IMR-90 (cell line): Measurements from ENCODE around the gene KIFBP. TPM values are rescaled to one million over a fixed set of nuclear protein-coding genes. Genes with fewer than 3 reads are reported as not detected.
"Not testable (repeated sequence)": the region's sequence is repeated elsewhere in the genome, so short reads cannot be mapped to it uniquely, and the experiment has no call there.

Experiments
- ATAC-seq: fragments of 200-7000 bp; cut with Tn5 transposase; 2 replicates; pipeline ENCODE4 v1.9.1; 2020; ENCODE audit warnings: low read depth, mild to moderate bottlenecking, moderate library complexity
- BruUV-seq: library from RNA; stranded (reverse); fragments of 400-500 nt; replicated peaks from 2 replicates; lab custom pipeline; 2021; lab: Mats Ljungman, UMichigan
- CTCF ChIA-PET: fragments of 300-600 bp; formaldehyde crosslinking; extraction: SDS; loops from one replicate; lab custom pipeline; 2021; ENCODE audit warnings: antibody characterized with exemption; lab: Yijun Ruan, JAX
- POLR2A ChIA-PET: fragments of 300-600 bp; sonication (Branson Sonifier 250); formaldehyde crosslinking; loops from one replicate; lab custom pipeline; 2022; ENCODE audit warnings: antibody characterized with exemption; ENCODE audit not compliant: unreplicated experiment; lab: Charles Lee
- DNase-seq: peaks from one replicate; pipeline ENCODE4 v3.0.0; 2013
- H2AFZ ChIP-seq: replicated peaks from 2 replicates; pipeline ENCODE3; 2013; ENCODE audit warnings: low read length, mild to moderate bottlenecking; ENCODE audit not compliant: poor library complexity
- H2AK5ac ChIP-seq: 2 replicates; pipeline ENCODE4 v1.6.1; 2013; ENCODE audit warnings: low read depth, low read length, inconsistent platforms
- H2AK9ac ChIP-seq: replicated peaks from 2 replicates; pipeline ENCODE3; 2013; ENCODE audit warnings: mild to moderate bottlenecking, low read depth, low read length, moderate library complexity; ENCODE audit not compliant: poor library complexity
- H2BK120ac ChIP-seq: 2 replicates; pipeline ENCODE4 v1.6.1; 2013; ENCODE audit warnings: low read depth, low read length, inconsistent platforms
- H2BK15ac ChIP-seq: 3 replicates; pipeline ENCODE4 v1.6.1; 2013; ENCODE audit warnings: low read depth, low read length, inconsistent platforms
- H2BK20ac ChIP-seq: 2 replicates; pipeline ENCODE4 v1.6.1; 2013; ENCODE audit warnings: low read depth, mild to moderate bottlenecking, inconsistent platforms, low read length, moderate library complexity
- H2BK5ac ChIP-seq: 2 replicates; pipeline ENCODE4 v1.6.1; 2013; ENCODE audit warnings: mild to moderate bottlenecking, low read depth, low read length, inconsistent platforms; ENCODE audit not compliant: poor library complexity, severe bottlenecking
- H3K14ac ChIP-seq: replicated peaks from 2 replicates; pipeline ENCODE4 v1.6.1; 2013; ENCODE audit warnings: low read depth, low read length, inconsistent platforms
- H3K18ac ChIP-seq: 2 replicates; pipeline ENCODE4 v1.6.1; 2013; ENCODE audit warnings: low read depth, low read length, control low read depth
- H3K23ac ChIP-seq: 2 replicates; pipeline ENCODE4 v1.6.1; 2013; ENCODE audit warnings: low read depth, low read length, inconsistent platforms
- H3K27ac ChIP-seq: 2 replicates; pipeline ENCODE4 v1.5.1; 2013; ENCODE audit warnings: mild to moderate bottlenecking, control low read depth, low read length; ENCODE audit not compliant: insufficient read depth
- H3K27me3 ChIP-seq: 2 replicates; pipeline ENCODE4 v1.6.1; 2013; ENCODE audit warnings: low read length; ENCODE audit not compliant: control insufficient read depth, insufficient read depth
- H3K36me3 ChIP-seq: 2 replicates; pipeline ENCODE4 v1.6.1; 2013; ENCODE audit warnings: low read length, mixed read lengths; ENCODE audit not compliant: control insufficient read depth, insufficient read depth
- H3K4ac ChIP-seq: 2 replicates; pipeline ENCODE4 v1.6.1; 2013; ENCODE audit warnings: low read depth, low read length, inconsistent platforms
- H3K4me1 ChIP-seq: 2 replicates; pipeline ENCODE4 v1.6.1; 2013; ENCODE audit warnings: low read length, mixed read lengths; ENCODE audit not compliant: control insufficient read depth, insufficient read depth
- H3K4me2 ChIP-seq: 2 replicates; pipeline ENCODE4 v1.6.1; 2013; ENCODE audit warnings: low read depth, mild to moderate bottlenecking, control low read depth, low read length, moderate library complexity
- H3K4me3 ChIP-seq: 2 replicates; pipeline ENCODE4 v1.5.1; 2013; ENCODE audit warnings: low read depth, mild to moderate bottlenecking, control low read depth, low read length, moderate library complexity; ENCODE audit not compliant: insufficient read depth
- H3K56ac ChIP-seq: 2 replicates; pipeline ENCODE4 v1.6.1; 2013; ENCODE audit warnings: low read length, inconsistent platforms; ENCODE audit not compliant: insufficient read depth; ENCODE audit errors: extremely low read depth
- H3K79me1 ChIP-seq, 2 experiments: 2 replicates each; pipeline ENCODE4 v1.6.1; 2013; ENCODE audit warnings: low read length in 2 of 2, inconsistent platforms in 1 of 2, low read depth in 1 of 2
- H3K9ac ChIP-seq: 2 replicates; pipeline ENCODE4 v1.6.1; 2013; ENCODE audit warnings: low read depth, low read length, control low read depth
- H3K9me1 ChIP-seq: 2 replicates; pipeline ENCODE4 v1.6.1; 2013; ENCODE audit warnings: low read length, inconsistent platforms; ENCODE audit not compliant: insufficient read depth
- H3K9me3 ChIP-seq: 2 replicates; pipeline ENCODE4 v1.6.1; 2013; ENCODE audit warnings: low read length; ENCODE audit not compliant: control insufficient read depth, insufficient read depth
- H4K20me1 ChIP-seq: 2 replicates; pipeline ENCODE4 v1.6.1; 2013; ENCODE audit warnings: low read length, inconsistent platforms; ENCODE audit not compliant: insufficient read depth
- H4K5ac ChIP-seq: 2 replicates; pipeline ENCODE4 v1.6.1; 2013; ENCODE audit warnings: mild to moderate bottlenecking, low read depth, low read length, control low read depth
- H4K8ac ChIP-seq, 2 experiments: 2 replicates each; pipeline ENCODE4 v1.6.1; 2013; ENCODE audit warnings: low read depth in 2 of 2, low read length in 2 of 2, control low read depth in 1 of 2, inconsistent platforms in 1 of 2
- H4K91ac ChIP-seq: 2 replicates; pipeline ENCODE4 v1.6.1; 2013; ENCODE audit warnings: low read depth, low read length, inconsistent platforms; ENCODE audit not compliant: insufficient read depth
- WGBS, 2 experiments: methylation state at CpG; one replicate each; pipeline versions ENCODE4 v1.1.5 to v1.1.7; 2013; ENCODE audit warnings: missing lambda C conversion rate in 2 of 2; ENCODE audit not compliant: insufficient read length in 1 of 2; ENCODE audit errors: extremely low coverage in 2 of 2; 5-methylcytosine and 5-hydroxymethylcytosine counted together
- dilution Hi-C: fragments of 300-500 bp; cut with HindIII; formaldehyde crosslinking; loops from one replicate; pipeline ENCODE4 v1.14.3; 2018; ENCODE audit warnings: low sequenced_read_pairs; ENCODE audit not compliant: unreplicated experiment
- in situ Hi-C: fragments of 300-500 bp; cut with MboI; formaldehyde crosslinking; loops from 3 replicates; pipeline ENCODE4 v1.14.3; 2019; ENCODE audit warnings: low sequenced_read_pairs, inconsistent platforms, mixed read lengths
- intact Hi-C: fragments of 100-400 bp; cut with micrococcal nuclease; formaldehyde crosslinking; loops from 2 replicates; pipeline ENCODE4 v1.10.0; 2022
- polyA plus RNA-seq, 3 experiments: library from polyadenylated mRNA; depleted of rRNA; stranded (reverse); fragments of >200 nt; gene quantifications; 2 replicates each; pipeline ENCODE4 v1.2.3, GENCODE V29; 2012; ENCODE audit warnings: low replicate concordance in 1 of 3
- total RNA-seq: library from RNA; depleted of rRNA; stranded (reverse); fragments of >200 nt; gene quantifications from 2 replicates; pipeline ENCODE4 v1.2.3, GENCODE V29; 2012

KIFBP gene
- total and polyA plus RNA-seq, 2 of the 4 experiments (the other 2 are of a cell fraction), result 30.6 to 51.3 TPM

DNA sequence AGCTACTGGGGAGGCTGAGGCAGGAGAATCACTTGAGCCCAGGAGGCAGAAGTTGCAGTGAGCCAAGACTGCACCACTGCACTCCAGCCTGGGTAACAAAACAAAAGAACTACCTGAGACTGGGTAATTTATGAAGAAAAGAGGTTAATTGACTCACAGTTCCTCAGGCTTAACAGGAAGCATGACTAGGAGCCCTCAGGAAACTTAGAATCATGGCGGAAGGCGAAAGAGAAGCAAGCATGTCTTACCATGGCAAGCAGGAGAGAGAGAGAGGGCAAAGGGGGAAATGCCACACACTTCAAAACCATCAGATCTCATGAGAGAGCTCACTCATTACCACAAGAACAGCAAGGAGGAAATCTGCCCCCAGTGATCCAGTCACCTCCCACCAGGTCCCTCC lies 24.2 kb downstream of the KIFBP start:
- H3K9me3 ChIP-seq, POLR2A ChIA-PET, H3K4me2 ChIP-seq, H2AK9ac ChIP-seq, H3K9me1 ChIP-seq, H4K8ac ChIP-seq, H2BK5ac ChIP-seq, BruUV-seq, H2BK20ac ChIP-seq, H4K91ac ChIP-seq, in situ Hi-C loops, H2BK120ac ChIP-seq, H3K23ac ChIP-seq, H4K20me1 ChIP-seq, H3K9ac ChIP-seq, DNase-seq, H2AK5ac ChIP-seq, H3K14ac ChIP-seq, H3K27ac ChIP-seq, H2AFZ ChIP-seq, CTCF ChIA-PET, ATAC-seq, H2BK15ac ChIP-seq, H4K5ac ChIP-seq, H3K4me3 ChIP-seq, H3K56ac ChIP-seq, H3K18ac ChIP-seq, H3K27me3 ChIP-seq, H3K4ac ChIP-seq, H3K4me1 ChIP-seq: not testable (repeated sequence)
- peaks cover 28% of the 10 kb centered on the region for H3K36me3 ChIP-seq
- H3K79me1 ChIP-seq, result peaks cover 12 to 23% of the 10 kb centered on the region in 2 experiments; a peak in 3 of 4 replicates
- dilution Hi-C loops, result loop anchor here (25.0 kb wide), 1 partner anchor 100 kb away; the partner anchor contains the start of gene VPS26A
- no CpG with 5 or more reads among the region's 2 CpGs for WGBS, 2 experiments
- intact Hi-C loops, result loop anchor here (5.0 kb wide), 1 partner anchor 35 kb away; no protein-coding TSS in a partner anchor
